Head of caudate nucleus (tissue), 42 donors: Measurements from ENCODE around the gene CDH4.

Experiments used
- DNase-seq, 42 donors: peaks; one replicate each; pipeline versions ENCODE4 v3.0.0 to v3.0.0-alpha.2; 2020 to 2021; ENCODE audit warnings: mixed read lengths in 7 of 42
- intact Hi-C: fragments of 100-400 bp; cut with DNase I; formaldehyde crosslinking; loops from one replicate; pipeline ENCODE4 v1.15.0; 2022

The CDH4 gene

GRCh38 chr20:61314326-61315010 lies 62.4 kb downstream of the CDH4 start:
- intact Hi-C loops = no loop called here
- DNase-seq = peak in 2 of 42 donors; percentile 36 to 38

- no peak for DNase-seq
- intact Hi-C loops = no loop called here
Observed at GRCh38 chr20:61315319-61315718, 63.3 kb downstream of the CDH4 start.

- intact Hi-C loops = no loop called here
- no peak for DNase-seq
Observed at GRCh38 chr20:61316346-61316745, 64.3 kb downstream of the CDH4 start.

GRCh38 chr20:61317966-61318530 lies 66.0 kb downstream of the CDH4 start:
- DNase-seq = no peak
- intact Hi-C loops = no loop called here

GRCh38 chr20:61320691-61321425 lies 68.8 kb downstream of the CDH4 start:
- DNase-seq = no peak
- intact Hi-C loops = no loop called here

GRCh38 chr20:61321481-61321880 lies 69.4 kb downstream of the CDH4 start:
- intact Hi-C loops = no loop called here
- DNase-seq = no peak

- peak; percentile 27 to 93 (median 68) for DNase-seq
- intact Hi-C loops = no loop called here
Observed at GRCh38 chr20:61322151-61322865, 70.2 kb downstream of the CDH4 start.

- no peak for DNase-seq
- intact Hi-C loops = no loop called here
Observed at GRCh38 chr20:61324906-61325305, 72.8 kb downstream of the CDH4 start.

- intact Hi-C loops = no loop called here
Observed at GRCh38 chr20:61325718-61326117, 73.7 kb downstream of the CDH4 start.

GRCh38 chr20:61328911-61329558 lies 77.0 kb downstream of the CDH4 start:
- intact Hi-C loops = no loop called here
- peak in 26 of 42 donors; percentile 20 to 71 (median 46) for DNase-seq

More at GRCh38 chr20:61325718-61326117, 73.7 kb downstream of the CDH4 start:
- no peak for DNase-seq

- no peak for DNase-seq
- intact Hi-C loops = no loop called here
Observed at GRCh38 chr20:61330441-61330840, 78.4 kb downstream of the CDH4 start.

GRCh38 chr20:61331543-61331942 lies 79.5 kb downstream of the CDH4 start:
- DNase-seq = no peak
- intact Hi-C loops = no loop called here

GRCh38 chr20:61332016-61332975 lies 80.2 kb downstream of the CDH4 start:
- no peak for DNase-seq
- intact Hi-C loops = no loop called here

- intact Hi-C loops = no loop called here
- DNase-seq = no peak
Observed at GRCh38 chr20:61333484-61334108, 81.5 kb downstream of the CDH4 start.

- intact Hi-C loops = no loop called here
- DNase-seq = no peak
Observed at GRCh38 chr20:61340157-61340556, 88.1 kb downstream of the CDH4 start.

- intact Hi-C loops = no loop called here
- no peak for DNase-seq
Observed at GRCh38 chr20:61341605-61342004, 89.5 kb downstream of the CDH4 start.

GRCh38 chr20:61343934-61344333 lies 91.9 kb downstream of the CDH4 start:
- intact Hi-C loops = no loop called here

GRCh38 chr20:61345656-61346055 lies 93.6 kb downstream of the CDH4 start:
- intact Hi-C loops = no loop called here
- no peak for DNase-seq

More at GRCh38 chr20:61343934-61344333, 91.9 kb downstream of the CDH4 start:
- no peak for DNase-seq
